WTC11 (cell line): ENCODE data around the gene PIK3C2G. TPM values are rescaled to one million over a fixed set of nuclear protein-coding genes. Genes with fewer than 3 reads are reported as not detected.

Experiments
- ATAC-seq: fragments of 200-7000 bp; cut with Tn5 transposase; 2 replicates; pipeline ENCODE4 v1.10.0; 2021; ENCODE audit warnings: mild to moderate bottlenecking, moderate library complexity
- CTCF ChIA-PET: fragments of 300-600 bp; sonication (Branson Sonifier 250); formaldehyde crosslinking; loops from one replicate; lab custom pipeline; 2021; ENCODE audit warnings: antibody characterized with exemption; lab: Charles Lee
- POLR2A ChIA-PET: fragments of 350-600 bp; sonication (Branson Sonifier 250); formaldehyde crosslinking; loops from one replicate; lab custom pipeline; 2021; ENCODE audit warnings: antibody characterized with exemption; lab: Charles Lee
- DNase-seq: peaks from one replicate; pipeline ENCODE4 v3.0.0; 2021; ENCODE audit warnings: low spot score
- H3K27ac Mint-ChIP-seq: 2 replicates; pipeline ENCODE4 v1.8.0; 2021; ENCODE audit warnings: mixed read lengths
- H3K27me3 Mint-ChIP-seq: 2 replicates; pipeline ENCODE4 v1.8.0; 2021; ENCODE audit warnings: low read depth, mild to moderate bottlenecking, moderate library complexity, mixed read lengths
- H3K36me3 Mint-ChIP-seq: 2 replicates; pipeline ENCODE4 v1.8.0; 2021; ENCODE audit warnings: mixed read lengths
- H3K4me1 Mint-ChIP-seq: 2 replicates; pipeline ENCODE4 v1.8.0; 2022; ENCODE audit warnings: mixed read lengths
- H3K4me3 Mint-ChIP-seq: 2 replicates; pipeline ENCODE4 v1.8.0; 2021; ENCODE audit warnings: mild to moderate bottlenecking, moderate library complexity, mixed read lengths
- H3K9me3 Mint-ChIP-seq: 2 replicates; pipeline ENCODE4 v1.8.0; 2021; ENCODE audit warnings: mixed read lengths
- FOXP1 ChIP-seq: sonication (generic); formaldehyde crosslinking; IDR thresholded peaks from 2 replicates; pipeline ENCODE4 v1.8.0; 2022; ENCODE audit warnings: missing genetic modification reagents, mild to moderate bottlenecking, moderate library complexity, borderline replicate concordance
- GRHL2 ChIP-seq: fragments of 250-450 bp; sonication (Bioruptor Pico); IDR thresholded peaks from 2 replicates; pipeline ENCODE4 v1.8.0; 2022; ENCODE audit warnings: mild to moderate bottlenecking, moderate library complexity; ENCODE audit not compliant: insufficient replicate concordance, severe bottlenecking
- MYBL2 ChIP-seq: sonication (generic); formaldehyde crosslinking; IDR thresholded peaks from 2 replicates; pipeline ENCODE4 v1.8.1; 2023; ENCODE audit warnings: mild to moderate bottlenecking, moderate library complexity, missing genetic modification reagents
- NR1H2 ChIP-seq: sonication (generic); formaldehyde crosslinking; IDR thresholded peaks from 2 replicates; pipeline ENCODE4 v1.9.0; 2021; ENCODE audit warnings: mild to moderate bottlenecking, moderate library complexity, missing genetic modification reagents
- NR2C2 ChIP-seq: sonication (generic); formaldehyde crosslinking; IDR thresholded peaks from 2 replicates; pipeline ENCODE4 v1.8.0; 2022; ENCODE audit warnings: mild to moderate bottlenecking, missing genetic modification reagents
- RELA ChIP-seq: sonication (generic); formaldehyde crosslinking; IDR thresholded peaks from 2 replicates; pipeline ENCODE4 v1.8.1; 2022; ENCODE audit warnings: missing genetic modification reagents, mild to moderate bottlenecking, borderline replicate concordance
- SMAD4 ChIP-seq: sonication (generic); formaldehyde crosslinking; IDR thresholded peaks from 2 replicates; pipeline ENCODE4 v1.8.0; 2022; ENCODE audit warnings: mild to moderate bottlenecking, missing genetic modification reagents
- SOX15 ChIP-seq: fragments of 250-450 bp; sonication (Bioruptor Pico); IDR thresholded peaks from 2 replicates; pipeline ENCODE4 v1.9.0; 2021; ENCODE audit warnings: mild to moderate bottlenecking
- TEAD1 ChIP-seq: sonication (generic); formaldehyde crosslinking; IDR thresholded peaks from 2 replicates; pipeline ENCODE4 v1.8.0; 2022; ENCODE audit warnings: mild to moderate bottlenecking, missing genetic modification reagents
- ZBTB21 ChIP-seq: sonication (generic); formaldehyde crosslinking; IDR thresholded peaks from 2 replicates; pipeline ENCODE4 v1.8.1; 2023; ENCODE audit warnings: mild to moderate bottlenecking, missing genetic modification reagents, borderline replicate concordance
- ZNF423 ChIP-seq: fragments of 250-450 bp; sonication (Bioruptor Pico); IDR thresholded peaks from 2 replicates; pipeline ENCODE4 v2.1.2; 2022; ENCODE audit warnings: mild to moderate bottlenecking, moderate library complexity
- total RNA-seq: library from RNA; stranded (reverse); gene quantifications from 3 replicates; pipeline ENCODE4 v1.2.3, GENCODE V29; 2021
- TF ChIP-seq, protein P1 (sequence below): sonication (generic); formaldehyde crosslinking; IDR thresholded peaks from 2 replicates; pipeline ENCODE4 v1.8.0; 2023; ENCODE audit warnings: missing genetic modification reagents
- TF ChIP-seq, protein P2 (sequence below): fragments of 250-450 bp; sonication (Bioruptor Pico); IDR thresholded peaks from 2 replicates; pipeline ENCODE4 v1.9.0; 2021; ENCODE audit warnings: mild to moderate bottlenecking
- TF ChIP-seq, protein P3 (sequence below): sonication (generic); formaldehyde crosslinking; IDR thresholded peaks from 2 replicates; pipeline ENCODE4 v1.8.1; 2023; ENCODE audit warnings: mild to moderate bottlenecking, missing genetic modification reagents
- TF ChIP-seq, protein P4 (sequence below): fragments of 250-450 bp; sonication (Bioruptor Pico); IDR thresholded peaks from 2 replicates; pipeline ENCODE4 v1.9.0; 2021; ENCODE audit warnings: mild to moderate bottlenecking
- TF ChIP-seq, protein P5 (sequence below): sonication (generic); formaldehyde crosslinking; conservative IDR thresholded peaks from 2 replicates; pipeline ENCODE4 v1.8.1; 2022; ENCODE audit warnings: mild to moderate bottlenecking, missing genetic modification reagents
- TF ChIP-seq, protein P6 (sequence below): sonication (generic); formaldehyde crosslinking; IDR thresholded peaks from 2 replicates; pipeline ENCODE4 v1.8.1; 2023; ENCODE audit warnings: mild to moderate bottlenecking, moderate library complexity, missing genetic modification reagents

Gene PIK3C2G
- total RNA-seq, 1 experiment from 2014 or later = not detected

DNA sequence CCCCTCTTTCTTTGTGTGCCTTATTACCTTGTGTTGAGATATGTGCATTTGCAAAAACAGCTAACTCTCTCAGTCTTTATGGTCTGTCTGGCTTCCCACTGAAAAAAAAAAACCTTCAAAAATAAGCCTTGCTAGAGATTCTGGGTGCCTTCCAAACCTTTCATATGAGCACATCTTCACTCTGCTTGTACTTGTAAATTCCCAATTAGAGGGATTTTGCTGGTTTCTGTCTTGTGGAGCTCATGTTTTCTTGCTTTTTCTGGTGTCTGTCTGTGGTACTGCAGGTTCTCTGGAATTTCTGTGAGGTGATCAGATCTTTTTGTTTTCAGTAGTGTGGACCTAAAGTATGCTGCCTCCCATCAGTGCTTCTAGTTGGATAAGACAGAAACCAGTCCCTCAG is 100.1 kb downstream of the PIK3C2G start (continued):
- TF ChIP-seq SMAD4 (no peak), TEAD1 (no peak), SOX15 (CRISPR knock-in tag) (no peak)
- TF ChIP-seq, protein P1, sequence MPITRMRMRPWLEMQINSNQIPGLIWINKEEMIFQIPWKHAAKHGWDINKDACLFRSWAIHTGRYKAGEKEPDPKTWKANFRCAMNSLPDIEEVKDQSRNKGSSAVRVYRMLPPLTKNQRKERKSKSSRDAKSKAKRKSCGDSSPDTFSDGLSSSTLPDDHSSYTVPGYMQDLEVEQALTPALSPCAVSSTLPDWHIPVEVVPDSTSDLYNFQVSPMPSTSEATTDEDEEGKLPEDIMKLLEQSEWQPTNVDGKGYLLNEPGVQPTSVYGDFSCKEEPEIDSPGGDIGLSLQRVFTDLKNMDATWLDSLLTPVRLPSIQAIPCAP = no peak

DNA sequence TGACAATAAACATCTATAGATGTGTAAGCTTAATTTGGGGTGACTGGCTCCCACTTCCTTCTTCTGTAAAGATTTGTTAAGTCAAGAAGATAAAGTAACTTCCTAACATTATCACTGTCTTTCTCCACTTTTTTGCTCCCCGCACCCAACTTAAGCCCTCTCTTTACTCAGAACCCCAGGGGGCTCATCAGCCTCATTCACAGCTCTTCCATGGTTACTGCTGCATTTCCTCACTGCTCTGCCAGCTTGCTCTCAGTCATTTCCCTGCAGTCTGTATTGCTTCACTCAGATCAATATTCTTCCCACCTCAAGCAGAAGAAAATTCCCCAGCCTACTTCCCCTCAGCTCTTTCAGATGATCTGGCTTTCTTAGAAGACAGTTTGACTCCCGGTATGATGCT is 102.0 kb downstream of the PIK3C2G start:
- no peak overlapping the region for H3K27ac Mint-ChIP-seq
- TF ChIP-seq RELA = no peak
- no peak for TF ChIP-seq FOXP1 (CRISPR knock-in tag)
- TF ChIP-seq ZBTB21 (CRISPR knock-in tag) = no peak
- no peak for TF ChIP-seq MYBL2 (CRISPR knock-in tag)
- no peak for TF ChIP-seq GRHL2 (CRISPR knock-in tag)
- TF ChIP-seq, protein P2, sequence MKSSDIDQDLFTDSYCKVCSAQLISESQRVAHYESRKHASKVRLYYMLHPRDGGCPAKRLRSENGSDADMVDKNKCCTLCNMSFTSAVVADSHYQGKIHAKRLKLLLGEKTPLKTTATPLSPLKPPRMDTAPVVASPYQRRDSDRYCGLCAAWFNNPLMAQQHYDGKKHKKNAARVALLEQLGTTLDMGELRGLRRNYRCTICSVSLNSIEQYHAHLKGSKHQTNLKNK (CRISPR knock-in tag) = no peak
- TF ChIP-seq, protein P3, sequence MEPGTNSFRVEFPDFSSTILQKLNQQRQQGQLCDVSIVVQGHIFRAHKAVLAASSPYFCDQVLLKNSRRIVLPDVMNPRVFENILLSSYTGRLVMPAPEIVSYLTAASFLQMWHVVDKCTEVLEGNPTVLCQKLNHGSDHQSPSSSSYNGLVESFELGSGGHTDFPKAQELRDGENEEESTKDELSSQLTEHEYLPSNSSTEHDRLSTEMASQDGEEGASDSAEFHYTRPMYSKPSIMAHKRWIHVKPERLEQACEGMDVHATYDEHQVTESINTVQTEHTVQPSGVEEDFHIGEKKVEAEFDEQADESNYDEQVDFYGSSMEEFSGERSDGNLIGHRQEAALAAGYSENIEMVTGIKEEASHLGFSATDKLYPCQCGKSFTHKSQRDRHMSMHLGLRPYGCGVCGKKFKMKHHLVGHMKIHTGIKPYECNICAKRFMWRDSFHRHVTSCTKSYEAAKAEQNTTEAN (CRISPR knock-in tag) = no peak
- TF ChIP-seq, protein P4, sequence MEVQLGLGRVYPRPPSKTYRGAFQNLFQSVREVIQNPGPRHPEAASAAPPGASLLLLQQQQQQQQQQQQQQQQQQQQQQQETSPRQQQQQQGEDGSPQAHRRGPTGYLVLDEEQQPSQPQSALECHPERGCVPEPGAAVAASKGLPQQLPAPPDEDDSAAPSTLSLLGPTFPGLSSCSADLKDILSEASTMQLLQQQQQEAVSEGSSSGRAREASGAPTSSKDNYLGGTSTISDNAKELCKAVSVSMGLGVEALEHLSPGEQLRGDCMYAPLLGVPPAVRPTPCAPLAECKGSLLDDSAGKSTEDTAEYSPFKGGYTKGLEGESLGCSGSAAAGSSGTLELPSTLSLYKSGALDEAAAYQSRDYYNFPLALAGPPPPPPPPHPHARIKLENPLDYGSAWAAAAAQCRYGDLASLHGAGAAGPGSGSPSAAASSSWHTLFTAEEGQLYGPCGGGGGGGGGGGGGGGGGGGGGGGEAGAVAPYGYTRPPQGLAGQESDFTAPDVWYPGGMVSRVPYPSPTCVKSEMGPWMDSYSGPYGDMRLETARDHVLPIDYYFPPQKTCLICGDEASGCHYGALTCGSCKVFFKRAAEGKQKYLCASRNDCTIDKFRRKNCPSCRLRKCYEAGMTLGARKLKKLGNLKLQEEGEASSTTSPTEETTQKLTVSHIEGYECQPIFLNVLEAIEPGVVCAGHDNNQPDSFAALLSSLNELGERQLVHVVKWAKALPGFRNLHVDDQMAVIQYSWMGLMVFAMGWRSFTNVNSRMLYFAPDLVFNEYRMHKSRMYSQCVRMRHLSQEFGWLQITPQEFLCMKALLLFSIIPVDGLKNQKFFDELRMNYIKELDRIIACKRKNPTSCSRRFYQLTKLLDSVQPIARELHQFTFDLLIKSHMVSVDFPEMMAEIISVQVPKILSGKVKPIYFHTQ = no peak
- H3K9me3 Mint-ChIP-seq = peaks cover 53% of the 10 kb centered on the region
- ChIA-PET POLR2A (no interaction called here), CTCF (no interaction called here)
- peaks cover 10% of the 10 kb centered on the region for H3K4me1 Mint-ChIP-seq
- DNase-seq (no peak), ATAC-seq (peak; percentile 75)
- H3K36me3 Mint-ChIP-seq = peaks cover 28% of the 10 kb centered on the region
- H3K4me3 Mint-ChIP-seq = no peak overlapping the region
- H3K27me3 Mint-ChIP-seq = no peaks in the 10 kb centered on the region

DNA sequence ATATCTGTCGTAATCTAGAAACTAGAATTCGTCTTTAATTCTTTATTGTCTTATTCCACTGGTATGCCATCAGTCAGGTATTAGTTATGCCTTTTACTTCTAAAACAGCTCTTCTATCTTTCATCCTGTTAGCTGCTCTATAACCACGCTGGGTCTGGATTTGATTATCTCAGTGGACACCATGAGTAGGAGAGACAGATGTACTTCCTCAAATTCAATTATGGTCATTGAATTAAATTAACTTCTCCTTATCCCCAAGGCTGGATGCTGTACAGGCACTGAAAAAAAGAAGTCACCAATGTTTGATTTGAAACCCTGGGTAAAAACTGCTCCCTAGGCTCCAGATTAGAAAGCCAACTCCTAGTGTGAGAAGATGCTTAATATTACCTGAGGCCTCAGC is 107.3 kb downstream of the PIK3C2G start:
- CTCF ChIA-PET = no interaction called here

More for the DNA sequence above, 107.3 kb downstream of the PIK3C2G start:
- no peak overlapping the region for H3K27ac Mint-ChIP-seq
- POLR2A ChIA-PET = no interaction called here
- no peak for ATAC-seq
- peaks cover 19% of the 10 kb centered on the region for H3K9me3 Mint-ChIP-seq
- peaks cover 6% of the 10 kb centered on the region for H3K4me1 Mint-ChIP-seq
- H3K36me3 Mint-ChIP-seq = peaks cover under 1% of the 10 kb centered on the region; the same call in 1 of the 2 replicates
- TF ChIP-seq NR2C2 (CRISPR knock-in tag) (no peak), ZNF423 (CRISPR knock-in tag) (no peak), FOXP1 (CRISPR knock-in tag) (no peak), NR1H2 (CRISPR knock-in tag) (no peak)
- TF ChIP-seq, protein P5, sequence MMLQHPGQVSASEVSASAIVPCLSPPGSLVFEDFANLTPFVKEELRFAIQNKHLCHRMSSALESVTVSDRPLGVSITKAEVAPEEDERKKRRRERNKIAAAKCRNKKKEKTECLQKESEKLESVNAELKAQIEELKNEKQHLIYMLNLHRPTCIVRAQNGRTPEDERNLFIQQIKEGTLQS (CRISPR knock-in tag) = no peak
- TF ChIP-seq, protein P6, sequence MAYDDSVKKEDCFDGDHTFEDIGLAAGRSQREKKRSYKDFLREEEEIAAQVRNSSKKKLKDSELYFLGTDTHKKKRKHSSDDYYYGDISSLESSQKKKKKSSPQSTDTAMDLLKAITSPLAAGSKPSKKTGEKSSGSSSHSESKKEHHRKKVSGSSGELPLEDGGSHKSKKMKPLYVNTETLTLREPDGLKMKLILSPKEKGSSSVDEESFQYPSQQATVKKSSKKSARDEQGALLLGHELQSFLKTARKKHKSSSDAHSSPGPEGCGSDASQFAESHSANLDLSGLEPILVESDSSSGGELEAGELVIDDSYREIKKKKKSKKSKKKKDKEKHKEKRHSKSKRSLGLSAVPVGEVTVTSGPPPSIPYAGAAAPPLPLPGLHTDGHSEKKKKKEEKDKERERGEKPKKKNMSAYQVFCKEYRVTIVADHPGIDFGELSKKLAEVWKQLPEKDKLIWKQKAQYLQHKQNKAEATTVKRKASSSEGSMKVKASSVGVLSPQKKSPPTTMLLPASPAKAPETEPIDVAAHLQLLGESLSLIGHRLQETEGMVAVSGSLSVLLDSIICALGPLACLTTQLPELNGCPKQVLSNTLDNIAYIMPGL (CRISPR knock-in tag) = no peak
- TF ChIP-seq, all 79 proteins: peak for 0
- Mint-ChIP-seq H3K27me3 (no peaks in the 10 kb centered on the region), H3K4me3 (no peak overlapping the region)
- no peak for DNase-seq
